ENCODE data around the gene ZNF561.
"Not testable (repeated sequence)": the region's sequence is repeated elsewhere in the genome, so short reads cannot be mapped to it uniquely, and the experiment has no call there.

Gene ZNF561

GRCh38 chr19:9621156-9622037, at the start of gene ZNF561:
Gene ZNF561, minus strand, starts transcription at chr19:9621232. Its CDS starts 1,776 bp downstream, at chr19:9619456.
- H3K4me3 ChIP-seq (ENCODE audit: low read length): peak within 1 kb of the TSS; percentile 99
- peak; percentile 87 for DNase-seq (ENCODE audit: low read depth)
- TF ChIP-seq CTCF (conservative IDR thresholded peaks at IDR 0.05; ENCODE audit: low read length): no peak

- no peak for DNase-seq (ENCODE audit: low read depth)
- H3K4me3 ChIP-seq (ENCODE audit: low read length): no peak overlapping the region
- no peak for TF ChIP-seq CTCF (conservative IDR thresholded peaks at IDR 0.05; ENCODE audit: low read length)
Measured at GRCh38 chr19:9668544-9668943, 47.5 kb upstream of the ZNF561 start.

- no peak for TF ChIP-seq CTCF (conservative IDR thresholded peaks at IDR 0.05; ENCODE audit: low read length)
- no peak for DNase-seq (ENCODE audit: low read depth)
- H3K4me3 ChIP-seq (ENCODE audit: low read length): no peak overlapping the region
Measured at GRCh38 chr19:9667898-9668297, 46.9 kb upstream of the ZNF561 start.

GRCh38 chr19:9658769-9659168, 37.7 kb upstream of the ZNF561 start:
- H3K4me3 ChIP-seq (ENCODE audit: low read length): no peak overlapping the region
- no peak for DNase-seq (ENCODE audit: low read depth)
- TF ChIP-seq CTCF (conservative IDR thresholded peaks at IDR 0.05; ENCODE audit: low read length): no peak

- DNase-seq (ENCODE audit: low read depth); H3K4me3 ChIP-seq (ENCODE audit: low read length): not testable (repeated sequence)
Measured at GRCh38 chr19:9653066-9653555, 32.1 kb upstream of the ZNF561 start.

- not testable (repeated sequence) for H3K4me3 ChIP-seq (ENCODE audit: low read length); DNase-seq (ENCODE audit: low read depth)
Measured at GRCh38 chr19:9651464-9651863, 30.4 kb upstream of the ZNF561 start.

- no peak for TF ChIP-seq CTCF (conservative IDR thresholded peaks at IDR 0.05; ENCODE audit: low read length)
- no peak overlapping the region for H3K4me3 ChIP-seq (ENCODE audit: low read length)
Measured at GRCh38 chr19:9650345-9650744, 29.3 kb upstream of the ZNF561 start.

GRCh38 chr19:9645472-9645871, 24.4 kb upstream of the ZNF561 start:
- TF ChIP-seq CTCF (conservative IDR thresholded peaks at IDR 0.05; ENCODE audit: low read length): no peak
- DNase-seq (ENCODE audit: low read depth): no peak
- H3K4me3 ChIP-seq (ENCODE audit: low read length): no peak overlapping the region

More at GRCh38 chr19:9650345-9650744, 29.3 kb upstream of the ZNF561 start:
- DNase-seq (ENCODE audit: low read depth): no peak

Data from AG10803 (cell line).